Adrenal gland (tissue), 5 donors: ENCODE results near the gene MYMK.

Experiments
- POLR2A ChIP-seq, 2 donors: fragments of 450-650 bp; IDR thresholded peaks; one replicate each; pipeline ENCODE4 v1.6.1; 2017; ENCODE audit warnings: antibody characterized with exemption in 2 of 2, mild to moderate bottlenecking in 2 of 2, moderate library complexity in 1 of 2
- TF ChIP-seq, protein P1 (sequence below), 6 experiments: fragments of 450-650 bp in 4 of 6; fragments of 200-600 bp in 2 of 6; sonication (generic) in 1 of 6; IDR thresholded peaks; 1 replicate in 5 of 6; 2 replicates in 1 of 6; pipeline versions ENCODE4 v1.5.1 to v1.8.0; 2016 to 2021; ENCODE audit warnings: antibody characterized with exemption in 6 of 6, mild to moderate bottlenecking in 2 of 6, moderate library complexity in 1 of 6
- donor health status: DM: no; HTN: no; CAD: no.

DNA sequence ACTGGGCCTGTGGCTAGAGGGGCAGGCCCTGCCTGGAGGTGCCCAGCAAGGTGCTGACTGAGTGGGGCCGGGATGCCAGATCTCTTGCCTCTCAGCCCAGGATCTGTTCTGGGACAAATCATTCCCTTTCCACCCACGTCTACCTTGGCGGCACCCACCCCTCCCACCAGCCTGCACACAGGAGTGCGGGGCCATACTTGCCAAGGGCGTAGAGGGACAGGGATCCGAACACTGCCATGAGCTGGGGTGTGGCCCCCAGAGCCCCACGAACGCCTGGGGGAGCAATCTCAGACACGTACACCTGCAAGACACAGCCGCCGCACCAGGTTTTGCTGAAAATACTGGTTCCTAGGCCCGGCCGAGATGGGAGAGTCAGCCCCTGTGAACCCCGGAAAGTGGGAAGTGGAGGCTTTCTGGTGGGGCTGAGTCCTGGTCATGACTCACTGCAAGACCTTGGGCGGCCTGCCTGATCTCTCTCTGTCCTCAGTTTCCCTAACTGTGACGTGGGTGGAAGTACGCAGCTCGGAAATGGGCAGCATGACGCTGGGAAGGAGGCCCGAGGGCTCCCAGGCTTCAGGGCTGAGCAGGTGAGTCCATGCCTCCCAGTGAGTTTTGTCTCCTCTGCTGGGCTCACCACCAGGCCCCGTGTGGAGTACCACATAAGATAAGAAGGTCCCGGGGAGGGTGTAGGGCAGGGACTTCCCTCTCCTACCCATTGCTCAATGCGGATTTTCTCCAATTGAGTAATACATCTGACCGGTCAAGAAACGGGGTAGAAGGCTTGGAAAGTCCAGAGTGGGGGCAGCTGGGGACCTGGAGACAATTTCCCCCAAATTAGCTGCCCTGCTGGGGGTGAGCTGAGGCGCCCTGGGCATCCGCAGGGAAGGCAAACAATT, 48.5 kb downstream of the MYMK start:
- TF ChIP-seq, protein P1, sequence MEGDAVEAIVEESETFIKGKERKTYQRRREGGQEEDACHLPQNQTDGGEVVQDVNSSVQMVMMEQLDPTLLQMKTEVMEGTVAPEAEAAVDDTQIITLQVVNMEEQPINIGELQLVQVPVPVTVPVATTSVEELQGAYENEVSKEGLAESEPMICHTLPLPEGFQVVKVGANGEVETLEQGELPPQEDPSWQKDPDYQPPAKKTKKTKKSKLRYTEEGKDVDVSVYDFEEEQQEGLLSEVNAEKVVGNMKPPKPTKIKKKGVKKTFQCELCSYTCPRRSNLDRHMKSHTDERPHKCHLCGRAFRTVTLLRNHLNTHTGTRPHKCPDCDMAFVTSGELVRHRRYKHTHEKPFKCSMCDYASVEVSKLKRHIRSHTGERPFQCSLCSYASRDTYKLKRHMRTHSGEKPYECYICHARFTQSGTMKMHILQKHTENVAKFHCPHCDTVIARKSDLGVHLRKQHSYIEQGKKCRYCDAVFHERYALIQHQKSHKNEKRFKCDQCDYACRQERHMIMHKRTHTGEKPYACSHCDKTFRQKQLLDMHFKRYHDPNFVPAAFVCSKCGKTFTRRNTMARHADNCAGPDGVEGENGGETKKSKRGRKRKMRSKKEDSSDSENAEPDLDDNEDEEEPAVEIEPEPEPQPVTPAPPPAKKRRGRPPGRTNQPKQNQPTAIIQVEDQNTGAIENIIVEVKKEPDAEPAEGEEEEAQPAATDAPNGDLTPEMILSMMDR (IDR thresholded peaks at IDR 0.05): no peak
- TF ChIP-seq POLR2A (IDR thresholded peaks at IDR 0.05): no peak
